Occipital lobe (tissue), 2 donors: Measurements from ENCODE around the gene EEF1AKMT1. TPM values are rescaled to one million over a fixed set of nuclear protein-coding genes. Genes with fewer than 3 reads are reported as not detected.
"Not testable (repeated sequence)": the region's sequence is repeated elsewhere in the genome, so short reads cannot be mapped to it uniquely, and the experiment has no call there.

Source experiments
- DNase-seq: peaks from one replicate; lab custom pipeline; 2025; lab: John Stamatoyannopoulos, UW
- total RNA-seq: library from RNA; depleted of rRNA; stranded (reverse); fragments of >200 nt; gene quantifications from one replicate; pipeline ENCODE4 v1.2.3, GENCODE V29; 2014

Gene EEF1AKMT1
- total RNA-seq, 1 donor from 2014 or later: 21.2 TPM

DNA sequence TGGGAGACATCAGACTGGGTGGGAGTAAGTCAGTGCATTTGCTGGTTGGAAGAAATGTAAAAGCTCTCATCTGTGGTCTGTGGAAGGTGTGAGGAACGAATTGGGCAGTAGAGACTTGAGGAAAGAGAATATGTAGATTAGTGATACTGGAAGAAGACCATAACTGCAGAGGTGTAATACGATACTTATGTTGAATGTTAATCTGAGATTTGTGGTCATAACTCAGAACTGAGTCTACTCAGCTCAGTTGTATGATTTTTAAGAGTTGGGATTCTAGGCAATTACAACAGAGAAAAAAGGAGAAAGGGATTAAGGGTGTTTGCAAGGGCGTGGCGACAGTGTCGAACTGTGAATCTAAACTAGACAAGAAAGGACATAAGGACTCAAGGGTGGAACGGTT, 73.5 kb downstream of the EEF1AKMT1 start:
- DNase-seq: no peak

DNA sequence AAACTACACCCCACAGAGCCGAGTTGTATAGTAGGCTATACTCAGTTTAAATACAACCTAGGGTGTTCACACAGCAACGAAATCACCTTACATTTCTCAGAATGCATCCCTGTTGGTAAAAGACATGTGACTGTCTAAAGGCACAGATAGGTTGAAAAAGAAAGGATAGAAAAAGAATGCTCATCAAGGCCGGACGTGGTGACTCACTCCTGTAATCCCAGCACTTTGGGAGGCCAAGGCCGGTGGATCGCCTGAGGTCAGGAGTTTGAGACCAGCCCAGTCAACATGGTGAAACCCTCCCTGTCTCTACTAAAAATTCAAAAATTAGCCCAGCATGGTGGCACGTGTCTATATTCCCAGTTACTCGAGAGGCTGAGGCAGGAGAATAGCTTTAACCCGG, 74.0 kb downstream of the EEF1AKMT1 start:
- no peak for DNase-seq

DNA sequence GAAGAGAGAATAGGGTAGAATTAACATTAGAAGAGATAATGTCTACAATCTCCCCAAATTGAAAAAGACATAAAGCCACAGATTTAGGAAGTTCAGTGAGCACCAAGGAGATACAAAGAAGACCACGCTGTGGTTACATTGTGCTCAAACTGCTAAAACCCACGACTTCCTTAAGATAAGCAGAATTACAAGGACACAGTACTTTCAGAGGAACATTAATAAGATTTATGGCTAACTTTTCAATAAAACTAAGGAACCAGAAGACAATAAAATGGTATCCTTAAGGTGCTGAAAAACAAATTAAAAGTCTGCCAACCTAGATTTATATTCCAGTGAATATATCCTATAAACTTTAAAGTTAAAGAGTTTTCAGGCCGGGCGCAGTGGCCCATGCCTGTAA, 77.7 kb downstream of the EEF1AKMT1 start:
- DNase-seq: no peak

DNA sequence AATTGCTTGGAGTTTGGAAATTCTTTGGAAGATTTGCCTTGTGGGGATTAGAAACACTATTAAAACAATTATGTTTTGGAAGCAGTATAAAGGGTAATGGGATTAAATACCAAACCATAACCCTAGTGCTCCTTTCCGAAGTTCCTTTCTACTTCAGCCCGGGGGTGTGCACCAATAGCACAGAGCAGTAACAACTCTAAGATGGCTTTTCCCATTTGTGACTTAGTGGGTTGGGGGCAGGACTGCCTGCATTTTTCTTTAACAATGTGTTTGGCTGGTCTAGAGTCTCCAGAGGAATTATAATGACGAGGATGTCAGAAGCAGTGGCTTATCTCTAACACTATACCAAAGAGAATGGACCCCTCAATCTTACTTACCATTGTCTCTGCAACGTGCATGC, 82.1 kb downstream of the EEF1AKMT1 start:
- DNase-seq: no peak

DNA sequence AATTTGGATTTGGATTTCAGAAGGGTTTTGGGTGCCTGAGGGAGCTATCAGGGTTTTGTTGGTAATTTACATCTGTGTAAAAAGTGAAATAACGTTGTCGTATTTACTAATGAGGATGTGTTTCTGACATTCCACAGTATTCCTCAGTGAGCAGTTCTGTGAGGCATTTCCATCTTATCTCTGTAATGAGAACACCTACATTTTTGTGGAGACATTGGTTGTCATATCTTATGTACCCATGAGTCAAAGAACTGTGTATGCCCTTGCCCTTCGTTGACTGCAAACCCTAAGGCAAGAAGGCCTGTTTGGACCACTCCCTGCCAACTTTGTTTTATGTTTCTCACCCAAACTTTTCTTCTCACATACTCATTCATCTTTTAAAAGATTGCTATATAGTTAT, 84.5 kb downstream of the EEF1AKMT1 start:
- DNase-seq: no peak

DNA sequence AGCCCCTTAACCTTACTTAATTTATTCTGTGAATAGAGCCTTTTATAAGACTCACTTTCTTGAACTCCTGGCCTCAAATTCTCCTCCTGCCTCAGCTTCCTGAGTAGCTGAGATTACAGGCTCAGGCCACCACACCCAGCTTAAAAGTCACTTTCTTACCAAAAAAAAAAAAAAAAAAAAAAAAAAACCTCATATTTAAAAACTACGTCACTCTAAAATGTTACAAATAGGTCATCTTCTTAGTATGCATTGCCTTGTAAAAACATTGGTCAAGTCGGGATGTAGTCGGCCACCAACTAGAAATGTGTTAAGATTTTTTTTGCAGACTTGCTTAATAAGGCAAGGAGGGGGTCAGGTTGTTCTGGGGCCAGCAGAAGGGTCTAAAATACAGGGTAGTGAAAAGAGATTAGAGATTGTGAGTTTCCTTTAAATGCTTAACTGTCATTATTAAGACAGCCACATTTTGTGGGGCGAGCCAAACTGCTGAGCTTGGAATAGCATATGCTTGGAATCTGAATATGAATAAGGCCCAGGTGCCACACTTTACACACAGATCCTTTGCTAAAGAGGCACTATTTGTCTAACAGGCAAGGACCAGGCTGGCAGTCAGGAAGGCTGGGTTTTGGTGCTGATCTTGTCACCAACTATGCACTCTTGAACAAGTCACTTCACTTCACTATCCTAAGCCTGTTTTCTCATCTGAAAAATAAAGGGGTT, 86.7 kb downstream of the EEF1AKMT1 start:
- DNase-seq: no peak

DNA sequence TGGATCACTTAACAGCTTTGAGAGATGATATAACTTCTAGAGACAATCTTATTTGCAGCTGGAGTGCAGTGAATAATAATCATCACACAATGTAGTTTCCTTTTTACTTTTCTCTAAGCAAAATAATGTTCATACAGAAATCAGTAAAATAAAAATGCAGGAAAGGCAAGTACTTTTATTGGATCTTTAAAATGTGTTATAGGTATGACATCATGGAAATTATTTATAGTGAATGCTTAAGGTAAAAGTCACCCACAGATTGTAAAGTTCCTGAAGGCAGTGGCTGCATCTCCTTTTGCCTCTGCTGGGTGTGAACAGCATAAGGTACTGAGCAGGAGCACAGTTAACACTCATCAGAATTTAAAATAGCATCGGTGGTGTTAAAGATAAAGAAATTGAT, 87.6 kb downstream of the EEF1AKMT1 start:
- DNase-seq: no peak

DNA sequence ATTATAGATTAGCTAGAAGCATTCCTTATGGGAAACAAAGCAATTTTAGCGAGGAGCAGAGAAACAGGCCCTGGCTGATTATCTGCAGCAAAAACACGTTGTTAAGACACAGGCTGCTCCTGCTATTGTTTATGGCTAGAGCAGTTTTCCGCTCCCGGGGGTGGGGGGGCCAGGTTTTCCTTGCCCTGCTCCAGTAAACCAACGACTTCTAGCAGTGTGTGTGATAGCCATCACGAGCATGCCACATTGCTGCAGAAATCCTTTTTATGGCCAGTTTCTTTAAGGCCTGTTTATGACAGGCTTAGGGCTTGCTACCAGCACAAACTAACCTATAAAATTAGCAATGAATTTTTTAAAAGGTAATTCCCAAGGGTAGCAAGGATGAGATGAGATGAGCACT, 88.7 kb downstream of the EEF1AKMT1 start:
- no peak for DNase-seq

DNA sequence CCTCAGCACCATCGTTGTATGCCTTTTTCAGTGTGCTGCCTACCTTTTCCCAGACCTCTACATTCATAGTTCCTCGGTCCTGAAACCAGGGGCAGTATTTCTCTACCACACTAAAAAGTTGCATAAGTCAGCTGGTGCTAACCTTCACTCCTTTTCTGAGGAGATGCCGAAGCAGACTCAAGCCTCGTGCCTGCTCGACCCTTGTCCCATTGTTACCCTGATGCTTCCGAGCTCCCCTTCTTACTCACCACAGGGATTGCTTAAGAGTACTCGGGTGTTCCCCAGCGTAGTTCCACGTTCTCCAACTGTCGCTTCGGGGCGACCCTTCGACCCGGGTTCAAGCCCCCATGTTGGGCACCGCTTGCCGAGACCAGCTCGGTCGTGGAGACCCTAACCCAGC, 89.2 kb downstream of the EEF1AKMT1 start:
- DNase-seq: no peak

DNA sequence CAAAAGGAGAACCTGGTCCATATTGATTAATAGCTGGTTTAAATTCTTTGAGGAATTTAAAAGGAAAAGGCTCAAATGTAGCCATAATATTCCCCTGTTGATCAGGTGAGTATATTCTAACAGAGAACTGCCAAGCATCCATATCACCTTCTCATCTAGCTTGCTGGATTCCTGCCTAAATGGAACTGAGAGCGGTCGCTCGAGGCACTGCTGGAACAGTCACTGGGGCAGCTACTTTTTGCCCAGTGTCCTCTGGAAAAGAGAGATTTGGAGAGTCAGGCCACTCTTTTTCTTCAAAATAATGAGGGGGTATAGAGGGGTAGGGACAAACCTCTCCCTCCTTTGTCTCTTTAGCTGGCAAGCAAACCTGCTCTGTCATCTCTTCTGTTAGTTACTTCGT, 89.7 kb downstream of the EEF1AKMT1 start:
- no peak for DNase-seq

DNA sequence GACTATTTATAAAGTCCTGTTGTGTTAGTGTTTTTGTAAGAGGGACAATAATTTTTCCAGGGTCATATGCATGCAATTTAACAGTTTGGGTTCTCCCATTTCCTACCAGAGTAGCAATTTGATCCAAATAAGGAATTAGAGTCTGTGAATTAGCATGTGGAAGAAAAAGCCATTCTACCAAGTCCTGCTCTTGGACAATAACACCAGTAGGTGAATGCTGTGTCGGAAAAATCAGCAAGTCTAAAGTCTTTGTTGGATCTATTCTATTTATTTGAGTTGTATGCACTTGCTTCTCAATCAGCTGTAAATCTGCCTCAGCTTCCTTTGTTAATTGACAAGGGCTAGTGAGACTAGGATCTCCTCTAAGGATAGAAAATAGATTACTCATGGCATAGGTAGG, 91.7 kb downstream of the EEF1AKMT1 start:
- DNase-seq: no peak

DNA sequence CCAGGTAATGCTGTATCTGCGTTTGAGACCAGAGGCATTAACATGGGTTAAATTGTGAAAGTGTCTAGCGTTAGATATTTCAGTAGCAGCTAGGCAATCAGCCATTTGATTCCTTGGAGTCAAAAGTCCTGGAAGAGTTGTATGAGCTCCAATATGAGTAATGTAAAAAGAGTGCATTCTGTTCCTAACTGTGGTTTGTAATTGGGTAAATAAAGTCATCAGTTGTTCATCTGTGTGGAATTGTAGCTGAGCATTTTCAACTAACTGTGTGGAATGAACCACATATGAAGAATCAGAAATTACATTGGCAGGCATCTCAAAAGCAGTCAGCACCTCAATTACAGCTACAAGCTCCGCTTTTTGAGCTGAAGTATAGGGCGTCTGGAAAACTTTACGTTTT, 92.3 kb downstream of the EEF1AKMT1 start:
- DNase-seq: not testable (repeated sequence)

DNA sequence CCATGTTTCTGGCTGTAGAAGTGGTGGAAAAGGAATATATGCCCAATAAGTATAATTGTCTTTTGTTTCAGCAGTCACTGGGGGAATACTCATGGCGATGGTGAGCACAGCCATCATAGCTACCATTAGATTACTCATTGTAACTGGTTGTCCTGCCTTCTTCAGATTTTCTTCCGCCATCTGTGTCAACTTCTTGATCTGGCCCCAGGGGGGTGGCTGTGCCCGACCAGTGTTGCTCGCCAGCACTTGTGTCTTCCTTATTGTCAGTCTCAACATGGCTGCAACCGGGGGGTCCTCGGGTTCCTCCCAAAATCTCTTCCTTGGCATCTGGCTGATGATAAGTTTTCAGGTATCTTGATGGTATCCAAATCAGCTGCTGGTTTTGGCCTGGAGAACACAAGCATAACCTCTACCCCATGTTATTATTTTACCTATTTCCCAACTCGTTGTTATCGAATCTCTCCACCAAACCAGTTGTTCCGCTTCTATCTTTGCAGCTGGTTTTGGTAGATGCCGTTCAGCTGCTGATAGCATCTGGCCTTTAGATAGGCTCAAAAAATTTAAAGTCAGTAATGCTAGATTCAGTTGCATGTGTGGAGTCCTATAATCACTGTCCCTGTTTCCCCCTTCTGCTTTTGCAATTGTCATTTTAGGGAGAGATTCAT, 93.2 kb downstream of the EEF1AKMT1 start:
- no peak for DNase-seq

DNA sequence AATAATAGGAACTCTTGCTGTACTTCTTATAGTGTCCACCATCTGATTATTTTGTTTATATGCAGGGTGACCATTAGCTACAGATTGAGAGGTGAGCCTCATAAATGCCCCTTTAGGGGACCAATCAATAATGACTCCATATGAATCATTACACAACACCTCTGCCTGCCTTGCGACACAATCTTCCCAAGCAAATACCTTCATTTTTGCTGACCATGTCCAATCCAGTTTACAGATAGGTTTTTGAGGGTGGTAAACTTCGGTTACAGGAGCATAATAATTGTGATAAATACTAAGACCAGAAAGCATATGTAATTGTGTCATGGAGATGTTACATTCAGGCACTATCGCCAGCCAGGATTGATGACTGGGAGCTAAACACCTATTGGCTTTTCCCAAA, 93.9 kb downstream of the EEF1AKMT1 start:
- no peak for DNase-seq

Other genes with a start within 250 kb of the EEF1AKMT1 start
- gene CRYL1, start 248.1 kb downstream of the EEF1AKMT1 start, total RNA-seq: 13.4 TPM
- gene IFT88, start 206.8 kb downstream of the EEF1AKMT1 start, total RNA-seq: 30.3 TPM
- 7.6 TPM for gene IL17D, start 70.3 kb downstream of the EEF1AKMT1 start, total RNA-seq
- 33.7 TPM for gene XPO4, start 128.8 kb upstream of the EEF1AKMT1 start, total RNA-seq